Vagina (tissue), 2 donors: Measurements from ENCODE around the gene ADCY5. TPM values are rescaled to one million over a fixed set of nuclear protein-coding genes. Genes with fewer than 3 reads are reported as not detected.

Source experiments
- DNase-seq, 2 donors: peaks; one replicate each; pipeline ENCODE4 v3.0.0-alpha.2; 2017; ENCODE audit errors: extremely low spot score in 2 of 2
- H3K27ac ChIP-seq: fragments of 200-600 bp; sonication (generic); one replicate; pipeline ENCODE4 v1.5.1; 2019
- H3K27me3 ChIP-seq: fragments of 200-600 bp; sonication (generic); one replicate; pipeline ENCODE4 v1.5.1; 2019
- H3K36me3 ChIP-seq, 2 donors: fragments of 200-600 bp; sonication (generic); one replicate each; pipeline ENCODE4 v1.5.1; 2017 to 2019
- H3K4me1 ChIP-seq: fragments of 200-600 bp; sonication (generic); one replicate; pipeline ENCODE4 v1.5.1; 2019
- H3K4me3 ChIP-seq, 2 donors: fragments of 200-600 bp; sonication (generic); 1 replicate in 1 of 2; 2 replicates in 1 of 2; pipeline ENCODE4 v1.5.1; 2016 to 2019
- H3K9me3 ChIP-seq: fragments of 200-600 bp; sonication (generic); one replicate; pipeline ENCODE4 v1.5.1; 2019
- POLR2A ChIP-seq, 2 donors: fragments of 450-650 bp; IDR thresholded peaks; one replicate each; pipeline ENCODE4 v1.6.1; 2017; ENCODE audit warnings: antibody characterized with exemption in 2 of 2, mild to moderate bottlenecking in 2 of 2, moderate library complexity in 2 of 2
- POLR2AphosphoS5 ChIP-seq, 2 donors: sonication (generic); formaldehyde crosslinking; IDR thresholded peaks; one replicate each; pipeline ENCODE4 v1.9.0; 2017; ENCODE audit warnings: antibody characterized with exemption in 2 of 2, mild to moderate bottlenecking in 2 of 2, low read depth in 1 of 2; ENCODE audit not compliant: insufficient read depth in 1 of 2
- intact Hi-C: fragments of 100-400 bp; cut with DNase I; formaldehyde crosslinking; loops from one replicate; pipeline ENCODE4 v1.15.1; 2023
- total RNA-seq: library from RNA; depleted of rRNA; stranded (reverse); fragments of >200 nt; gene quantifications from one replicate; pipeline ENCODE4 v1.2.3, GENCODE V29; 2016
- TF ChIP-seq, protein P1 (sequence below), 3 experiments: fragments of 450-650 bp in 2 of 3; fragments of 200-600 bp in 1 of 3; sonication (generic) in 1 of 3; IDR thresholded peaks; one replicate each; pipeline ENCODE4 v1.5.1; 2017 to 2019; ENCODE audit warnings: antibody characterized with exemption in 3 of 3, mild to moderate bottlenecking in 2 of 3, moderate library complexity in 2 of 3

The ADCY5 gene
- total RNA-seq, 1 donor from 2014 or later: 16.7 TPM

DNA sequence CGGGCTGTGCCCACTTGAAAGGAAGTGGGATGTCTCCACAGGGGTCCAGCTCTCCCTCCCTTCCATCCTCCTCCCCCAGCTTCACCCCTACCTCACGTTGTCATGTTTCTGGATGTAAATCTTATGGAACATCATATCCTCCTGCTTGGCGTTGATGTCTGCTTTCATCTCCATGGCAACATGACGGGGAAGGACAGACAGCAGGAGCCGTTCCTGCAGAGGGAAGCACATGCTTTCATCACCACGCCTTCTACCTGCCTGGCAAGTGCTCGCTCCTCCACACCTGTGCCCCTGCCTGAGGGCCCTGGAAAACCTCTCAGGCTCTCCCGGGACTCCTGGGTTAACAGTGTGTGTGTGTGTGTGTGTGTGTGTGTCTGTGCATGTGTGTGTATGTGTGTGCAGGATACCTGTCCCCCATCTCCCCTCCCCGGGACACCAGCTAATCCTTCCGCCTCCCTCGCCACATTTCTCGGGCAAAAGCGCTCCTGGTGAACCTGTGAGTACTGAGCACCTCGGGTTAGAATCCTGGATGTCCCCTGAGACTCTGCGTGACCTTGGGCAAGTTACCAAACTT, 101.1 kb downstream of the ADCY5 start:
- Histone ChIP-seq H3K9me3 (no peaks in the 10 kb centered on the region), H3K4me3 (no peak overlapping the region), H3K27me3 (no peaks in the 10 kb centered on the region), H3K27ac (no peak overlapping the region), H3K4me1 (no peaks in the 10 kb centered on the region), H3K36me3 (no peaks in the 10 kb centered on the region)
- no peak for DNase-seq
- intact Hi-C loops: no loop called here
- TF ChIP-seq, protein P1, sequence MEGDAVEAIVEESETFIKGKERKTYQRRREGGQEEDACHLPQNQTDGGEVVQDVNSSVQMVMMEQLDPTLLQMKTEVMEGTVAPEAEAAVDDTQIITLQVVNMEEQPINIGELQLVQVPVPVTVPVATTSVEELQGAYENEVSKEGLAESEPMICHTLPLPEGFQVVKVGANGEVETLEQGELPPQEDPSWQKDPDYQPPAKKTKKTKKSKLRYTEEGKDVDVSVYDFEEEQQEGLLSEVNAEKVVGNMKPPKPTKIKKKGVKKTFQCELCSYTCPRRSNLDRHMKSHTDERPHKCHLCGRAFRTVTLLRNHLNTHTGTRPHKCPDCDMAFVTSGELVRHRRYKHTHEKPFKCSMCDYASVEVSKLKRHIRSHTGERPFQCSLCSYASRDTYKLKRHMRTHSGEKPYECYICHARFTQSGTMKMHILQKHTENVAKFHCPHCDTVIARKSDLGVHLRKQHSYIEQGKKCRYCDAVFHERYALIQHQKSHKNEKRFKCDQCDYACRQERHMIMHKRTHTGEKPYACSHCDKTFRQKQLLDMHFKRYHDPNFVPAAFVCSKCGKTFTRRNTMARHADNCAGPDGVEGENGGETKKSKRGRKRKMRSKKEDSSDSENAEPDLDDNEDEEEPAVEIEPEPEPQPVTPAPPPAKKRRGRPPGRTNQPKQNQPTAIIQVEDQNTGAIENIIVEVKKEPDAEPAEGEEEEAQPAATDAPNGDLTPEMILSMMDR (IDR thresholded peaks at IDR 0.05): no peak
- no peak for TF ChIP-seq POLR2AphosphoS5 (IDR thresholded peaks at IDR 0.05; ENCODE audit: insufficient read depth in 1 of 2, low read depth in 1 of 2)
- TF ChIP-seq POLR2A (IDR thresholded peaks at IDR 0.05): no peak

GRCh38 chr3:123347205-123347604, 101.7 kb downstream of the ADCY5 start:
- no peak overlapping the region for H3K27ac ChIP-seq

GRCh38 chr3:123346021-123346420, 102.9 kb downstream of the ADCY5 start:
- H3K4me3 ChIP-seq: no peak overlapping the region
- no peak for DNase-seq
- TF ChIP-seq, protein P1 (IDR thresholded peaks at IDR 0.05): no peak
- TF ChIP-seq POLR2AphosphoS5 (IDR thresholded peaks at IDR 0.05; ENCODE audit: insufficient read depth in 1 of 2, low read depth in 1 of 2) (no peak), POLR2A (IDR thresholded peaks at IDR 0.05) (no peak)
- intact Hi-C loops: no loop called here
- no peaks in the 10 kb centered on the region for H3K4me1 ChIP-seq
- no peak overlapping the region for H3K27ac ChIP-seq
- H3K9me3 ChIP-seq: no peaks in the 10 kb centered on the region
- H3K27me3 ChIP-seq: no peaks in the 10 kb centered on the region
- H3K36me3 ChIP-seq: no peaks in the 10 kb centered on the region

More at GRCh38 chr3:123347205-123347604, 101.7 kb downstream of the ADCY5 start:
- Histone ChIP-seq H3K4me1 (no peaks in the 10 kb centered on the region), H3K36me3 (no peaks in the 10 kb centered on the region), H3K27me3 (no peaks in the 10 kb centered on the region), H3K4me3 (no peak overlapping the region), H3K9me3 (no peaks in the 10 kb centered on the region)
- TF ChIP-seq, protein P1 (IDR thresholded peaks at IDR 0.05): no peak
- no peak for TF ChIP-seq POLR2AphosphoS5 (IDR thresholded peaks at IDR 0.05; ENCODE audit: insufficient read depth in 1 of 2, low read depth in 1 of 2)
- TF ChIP-seq POLR2A (IDR thresholded peaks at IDR 0.05): no peak
- DNase-seq: no peak
- intact Hi-C loops: no loop called here

GRCh38 chr3:123344907-123345594, 103.8 kb downstream of the ADCY5 start:
- DNase-seq: no peak
- intact Hi-C loops: no loop called here
- H3K9me3 ChIP-seq: no peaks in the 10 kb centered on the region
- no peak for TF ChIP-seq POLR2A (IDR thresholded peaks at IDR 0.05)
- TF ChIP-seq POLR2AphosphoS5 (IDR thresholded peaks at IDR 0.05; ENCODE audit: insufficient read depth in 1 of 2, low read depth in 1 of 2): no peak
- TF ChIP-seq, protein P1 (IDR thresholded peaks at IDR 0.05): no peak
- no peak overlapping the region for H3K4me3 ChIP-seq
- no peak overlapping the region for H3K27ac ChIP-seq
- no peaks in the 10 kb centered on the region for H3K36me3 ChIP-seq
- H3K27me3 ChIP-seq: no peaks in the 10 kb centered on the region
- no peaks in the 10 kb centered on the region for H3K4me1 ChIP-seq
